GM12873 (cell line): ENCODE measurements around the gene CCL5.

ENCODE experiments used
- TF ChIP-seq, protein P1 (sequence below): IDR thresholded peaks from 2 replicates; pipeline ENCODE4 v1.5.1; 2012; ENCODE audit warnings: low read depth, mild to moderate bottlenecking, moderate library complexity, low read length, control low read depth; ENCODE audit not compliant: insufficient read depth; ENCODE audit errors: missing control alignments

Gene CCL5

DNA sequence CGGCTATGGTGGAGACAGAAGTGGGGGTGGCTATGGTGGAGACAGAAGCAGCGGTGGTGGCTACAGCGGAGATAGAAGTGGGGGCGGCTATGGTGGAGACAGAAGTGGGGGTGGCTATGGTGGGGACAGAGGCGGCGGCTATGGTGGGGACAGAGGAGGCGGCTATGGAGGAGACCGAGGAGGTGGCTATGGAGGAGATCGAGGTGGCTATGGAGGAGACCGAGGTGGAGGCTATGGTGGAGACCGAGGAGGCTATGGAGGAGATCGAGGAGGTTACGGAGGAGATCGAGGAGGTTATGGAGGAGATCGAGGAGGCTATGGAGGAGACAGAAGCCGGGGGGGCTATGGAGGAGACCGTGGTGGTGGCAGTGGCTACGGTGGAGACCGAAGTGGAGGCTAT is 35.6 kb downstream of the CCL5 start:
- TF ChIP-seq, protein P1, sequence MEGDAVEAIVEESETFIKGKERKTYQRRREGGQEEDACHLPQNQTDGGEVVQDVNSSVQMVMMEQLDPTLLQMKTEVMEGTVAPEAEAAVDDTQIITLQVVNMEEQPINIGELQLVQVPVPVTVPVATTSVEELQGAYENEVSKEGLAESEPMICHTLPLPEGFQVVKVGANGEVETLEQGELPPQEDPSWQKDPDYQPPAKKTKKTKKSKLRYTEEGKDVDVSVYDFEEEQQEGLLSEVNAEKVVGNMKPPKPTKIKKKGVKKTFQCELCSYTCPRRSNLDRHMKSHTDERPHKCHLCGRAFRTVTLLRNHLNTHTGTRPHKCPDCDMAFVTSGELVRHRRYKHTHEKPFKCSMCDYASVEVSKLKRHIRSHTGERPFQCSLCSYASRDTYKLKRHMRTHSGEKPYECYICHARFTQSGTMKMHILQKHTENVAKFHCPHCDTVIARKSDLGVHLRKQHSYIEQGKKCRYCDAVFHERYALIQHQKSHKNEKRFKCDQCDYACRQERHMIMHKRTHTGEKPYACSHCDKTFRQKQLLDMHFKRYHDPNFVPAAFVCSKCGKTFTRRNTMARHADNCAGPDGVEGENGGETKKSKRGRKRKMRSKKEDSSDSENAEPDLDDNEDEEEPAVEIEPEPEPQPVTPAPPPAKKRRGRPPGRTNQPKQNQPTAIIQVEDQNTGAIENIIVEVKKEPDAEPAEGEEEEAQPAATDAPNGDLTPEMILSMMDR, result no peak

DNA sequence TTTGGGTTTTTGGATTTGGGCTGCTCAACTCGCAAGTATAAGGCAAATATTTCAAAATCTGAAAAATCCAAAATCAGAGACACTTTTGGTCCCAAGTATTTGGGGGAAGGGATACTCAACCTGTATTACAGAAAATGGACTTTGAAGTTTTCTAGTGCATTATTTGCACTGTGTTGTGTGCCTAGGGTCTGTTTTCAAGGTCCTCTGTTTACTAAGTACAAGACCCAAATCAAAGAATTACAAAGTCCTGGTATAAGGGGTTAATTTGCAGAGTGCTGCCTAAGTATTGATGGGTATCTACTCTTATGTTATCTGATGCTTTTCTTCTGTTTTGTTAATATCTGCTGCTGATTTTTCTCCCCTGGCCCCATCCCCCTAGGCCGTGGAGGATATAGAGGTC is 36.5 kb downstream of the CCL5 start:
- TF ChIP-seq, protein P1, result no peak

DNA sequence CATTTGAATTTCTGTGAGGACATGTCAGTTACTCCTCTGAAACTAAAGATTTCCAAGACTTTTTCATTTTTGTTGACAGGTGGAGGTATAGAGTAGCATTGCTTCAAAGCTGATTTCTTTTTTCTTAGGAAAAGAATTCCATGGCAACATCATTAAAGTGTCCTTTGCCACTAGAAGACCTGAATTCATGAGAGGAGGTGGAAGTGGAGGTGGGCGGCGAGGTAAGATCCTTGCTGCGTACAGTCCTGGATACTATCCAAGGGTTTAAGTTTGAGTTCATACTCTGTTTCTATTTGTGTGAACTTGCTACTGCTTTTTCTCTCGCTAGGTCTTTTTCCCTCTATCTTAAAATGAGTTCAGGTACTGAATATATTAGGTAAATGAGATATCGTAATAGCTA is 37.9 kb downstream of the CCL5 start:
- TF ChIP-seq, protein P1, result no peak

DNA sequence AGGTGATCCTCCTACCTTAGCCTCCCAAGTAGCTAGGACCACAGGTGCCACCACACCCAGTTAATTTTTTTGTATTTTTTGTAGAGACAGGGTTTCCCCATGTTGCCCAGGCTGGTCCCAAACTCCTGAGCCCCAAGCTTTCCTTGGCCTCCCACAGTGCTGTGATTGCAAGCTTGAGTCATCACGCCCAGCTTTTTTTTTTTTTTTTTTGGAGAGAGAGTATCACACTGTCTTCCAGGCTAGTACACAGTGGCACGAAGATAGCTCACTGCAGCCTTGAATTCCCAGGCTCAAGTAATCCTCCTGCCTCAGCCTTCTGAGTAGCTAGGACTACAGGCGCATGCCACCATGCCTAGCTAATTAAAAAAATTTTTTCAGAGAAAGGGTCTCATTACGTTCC is 38.7 kb downstream of the CCL5 start:
- TF ChIP-seq, protein P1, result no peak

DNA sequence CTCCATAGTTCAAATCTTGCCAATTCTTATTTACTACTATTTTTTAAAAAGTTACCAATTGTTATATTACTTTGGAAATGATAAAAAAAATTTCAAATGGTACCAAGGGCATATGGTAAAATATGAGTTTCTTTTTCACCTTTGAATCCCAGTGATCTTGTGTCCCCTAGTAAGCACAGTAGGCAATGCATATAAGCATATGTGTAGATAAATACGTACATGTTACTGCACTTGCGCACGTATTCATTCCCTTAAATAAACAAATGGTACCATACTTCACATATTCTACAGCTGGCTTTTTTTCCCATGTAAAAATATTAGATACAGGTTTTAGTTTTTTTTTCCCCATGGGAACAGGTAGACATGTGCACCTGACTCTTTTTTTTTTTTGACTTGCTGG is 39.1 kb downstream of the CCL5 start:
- TF ChIP-seq, protein P1, result no peak

DNA sequence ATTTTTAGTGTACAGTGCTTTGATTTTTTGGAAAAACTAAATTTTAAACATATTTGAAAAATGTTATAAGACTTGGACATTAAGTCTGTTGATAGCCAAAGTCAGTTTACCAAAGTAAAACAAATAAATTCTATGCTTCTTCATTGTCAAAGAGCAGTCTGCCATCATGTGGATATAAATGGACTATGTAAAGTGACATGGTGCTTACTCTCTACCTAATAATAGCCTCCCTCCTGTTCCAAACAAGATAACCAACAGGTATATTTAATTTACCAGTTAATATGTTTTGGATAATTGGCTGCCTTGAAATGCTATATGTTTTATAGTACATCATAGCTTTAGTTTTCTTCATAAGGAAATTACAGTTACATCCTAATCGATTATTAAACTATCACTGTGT is 55.0 kb downstream of the CCL5 start:
- TF ChIP-seq, protein P1, result no peak
